Ovary (tissue), 3 donors: ENCODE results near the gene TJAP1.

ENCODE experiments used
- CTCF ChIP-seq, 3 donors: fragments of 450-650 bp in 2 of 3; fragments of 200-600 bp in 1 of 3; IDR thresholded peaks; one replicate each; pipeline versions ENCODE4 v1.5.1 to v1.8.0; 2016 to 2022; ENCODE audit warnings: antibody characterized with exemption in 3 of 3, mild to moderate bottlenecking in 1 of 3
- POLR2A ChIP-seq: fragments of 450-650 bp; IDR thresholded peaks from one replicate; pipeline ENCODE4 v1.6.1; 2017; ENCODE audit warnings: antibody characterized with exemption, mild to moderate bottlenecking, moderate library complexity
- donor health status: DM: no; HTN: no; CAD: no.

DNA sequence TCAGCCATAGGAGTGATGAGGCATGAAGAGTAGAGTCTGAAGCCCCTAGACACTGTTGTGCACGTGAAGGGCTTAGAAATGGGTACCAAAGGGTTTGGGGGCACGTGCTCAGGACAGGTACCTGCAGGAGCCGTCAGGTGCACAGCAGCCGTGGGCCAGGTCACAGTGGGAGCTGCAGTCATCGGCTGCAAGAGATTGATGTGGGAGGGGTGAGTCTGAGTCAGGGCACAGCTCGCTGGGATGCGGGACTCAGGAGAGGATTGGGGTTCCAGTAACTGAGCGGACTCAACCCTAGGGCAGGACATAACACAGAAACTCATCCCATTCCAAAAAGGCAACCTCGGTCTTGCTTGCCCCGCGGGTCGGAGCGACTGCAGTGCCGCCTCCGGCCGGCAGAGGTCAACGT is 23.1 kb upstream of the TJAP1 start:
- TF ChIP-seq CTCF (IDR thresholded peaks at IDR 0.05) = peak; percentile 63 to 83 (median 64)
- TF ChIP-seq POLR2A = no peak
